K562 (cell line): Measurements from ENCODE around the gene AKAP6.

Experiments
- EP300 ChIP-seq: IDR thresholded peaks from 2 replicates; pipeline ENCODE4 v1.6.1; 2012; ENCODE audit warnings: low read length, improper control_type of control experiment
- GATAD2B ChIP-seq: fragments of 450-650 bp; IDR thresholded peaks from 2 replicates; pipeline ENCODE4 v1.6.1; 2017; ENCODE audit warnings: mild to moderate bottlenecking, borderline replicate concordance
- MCM2 ChIP-seq: fragments of 450-650 bp; IDR thresholded peaks from 2 replicates; pipeline ENCODE4 v1.6.1; 2017; ENCODE audit warnings: low read depth, mild to moderate bottlenecking
- NBN ChIP-seq: fragments of 450-650 bp; IDR thresholded peaks from 2 replicates; pipeline ENCODE4 v1.6.1; 2016; ENCODE audit warnings: low read depth, mild to moderate bottlenecking
- NUFIP1 ChIP-seq: fragments of 450-650 bp; IDR thresholded peaks from 2 replicates; pipeline ENCODE4 v1.6.1; 2018; ENCODE audit not compliant: partially characterized antibody
- PPARD ChIP-seq: fragments of 250-450 bp; sonication (Bioruptor Pico); IDR thresholded peaks from 2 replicates; pipeline ENCODE4 v1.8.0; 2022; ENCODE audit warnings: inconsistent platforms, mild to moderate bottlenecking, moderate library complexity
- ZNF274 ChIP-seq: IDR thresholded peaks from 2 replicates; pipeline ENCODE4 v1.6.1; 2011; ENCODE audit warnings: low read depth, mild to moderate bottlenecking, low read length, moderate library complexity, borderline replicate concordance
- ZNF551 ChIP-seq: fragments of 250-450 bp; sonication (Bioruptor Pico); IDR thresholded peaks from 2 replicates; pipeline ENCODE4 v1.5.0; 2021; ENCODE audit warnings: mild to moderate bottlenecking, moderate library complexity
- TF ChIP-seq, protein P1 (sequence below), 3 experiments: IDR thresholded peaks in 2 of 3; conservative IDR thresholded peaks in 1 of 3; 2 replicates each; pipeline ENCODE4 v1.5.1; 2011 to 2012; ENCODE audit warnings: low read length in 3 of 3, mild to moderate bottlenecking in 3 of 3, control low read depth in 2 of 3, improper control_type of control experiment in 1 of 3, inconsistent platforms in 1 of 3, low read depth in 1 of 3, mixed read lengths in 1 of 3, moderate library complexity in 1 of 3; ENCODE audit not compliant: insufficient read depth in 2 of 3

DNA sequence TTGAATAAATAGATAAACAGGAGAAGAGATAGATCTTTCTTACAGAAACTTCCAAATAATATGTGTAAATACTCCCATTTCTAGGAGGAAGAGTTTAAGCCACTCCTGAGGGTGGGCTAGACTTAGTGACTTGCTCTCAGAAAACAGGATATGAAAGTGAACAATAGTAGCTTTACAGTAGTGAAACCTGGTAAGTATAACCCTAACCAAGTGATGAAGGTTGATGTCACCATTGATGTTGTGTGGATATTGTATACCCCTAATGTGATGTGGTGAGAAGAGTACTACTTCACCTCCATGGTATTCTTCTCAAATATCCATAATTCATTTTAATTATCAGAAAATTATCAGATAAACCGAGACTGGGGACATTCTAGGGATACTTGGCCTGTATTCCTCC lies 20.9 kb downstream of the AKAP6 start:
- TF ChIP-seq GATAD2B = no peak
- no peak for TF ChIP-seq NUFIP1
- no peak for TF ChIP-seq EP300
- TF ChIP-seq, protein P1, sequence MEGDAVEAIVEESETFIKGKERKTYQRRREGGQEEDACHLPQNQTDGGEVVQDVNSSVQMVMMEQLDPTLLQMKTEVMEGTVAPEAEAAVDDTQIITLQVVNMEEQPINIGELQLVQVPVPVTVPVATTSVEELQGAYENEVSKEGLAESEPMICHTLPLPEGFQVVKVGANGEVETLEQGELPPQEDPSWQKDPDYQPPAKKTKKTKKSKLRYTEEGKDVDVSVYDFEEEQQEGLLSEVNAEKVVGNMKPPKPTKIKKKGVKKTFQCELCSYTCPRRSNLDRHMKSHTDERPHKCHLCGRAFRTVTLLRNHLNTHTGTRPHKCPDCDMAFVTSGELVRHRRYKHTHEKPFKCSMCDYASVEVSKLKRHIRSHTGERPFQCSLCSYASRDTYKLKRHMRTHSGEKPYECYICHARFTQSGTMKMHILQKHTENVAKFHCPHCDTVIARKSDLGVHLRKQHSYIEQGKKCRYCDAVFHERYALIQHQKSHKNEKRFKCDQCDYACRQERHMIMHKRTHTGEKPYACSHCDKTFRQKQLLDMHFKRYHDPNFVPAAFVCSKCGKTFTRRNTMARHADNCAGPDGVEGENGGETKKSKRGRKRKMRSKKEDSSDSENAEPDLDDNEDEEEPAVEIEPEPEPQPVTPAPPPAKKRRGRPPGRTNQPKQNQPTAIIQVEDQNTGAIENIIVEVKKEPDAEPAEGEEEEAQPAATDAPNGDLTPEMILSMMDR (IDR thresholded peaks at IDR 0.05 in 2 of 3, conservative IDR thresholded peaks at IDR 0.05 in 1 of 3; ENCODE audit: insufficient read depth in 2 of 3, low read depth in 1 of 3, low read length in 3 of 3) = no peak
- no peak for TF ChIP-seq ZNF274
- no peak for TF ChIP-seq NBN
- TF ChIP-seq PPARD (CRISPR knock-in tag) = no peak
- no peak for TF ChIP-seq ZNF551 (CRISPR knock-in tag)
- no peak for TF ChIP-seq MCM2
